Progenitor cell of endocrine pancreas (in vitro differentiated cells): ENCODE data around the gene CCDC120. TPM values are rescaled to one million over a fixed set of nuclear protein-coding genes. Genes with fewer than 3 reads are reported as not detected.

Experiments used
- DNase-seq: peaks from one replicate; pipeline ENCODE4 v3.0.0; 2021; ENCODE audit warnings: low spot score; ENCODE audit not compliant: unreplicated experiment
- H3K27ac Mint-ChIP-seq: 2 replicates; pipeline ENCODE4 v1.8.0; 2021; ENCODE audit warnings: mild to moderate bottlenecking, moderate library complexity, mixed read lengths
- H3K27me3 Mint-ChIP-seq: 2 replicates; pipeline ENCODE4 v1.8.0; 2021; ENCODE audit warnings: mixed read lengths
- H3K36me3 Mint-ChIP-seq: 2 replicates; pipeline ENCODE4 v1.8.0; 2022; ENCODE audit warnings: mixed read lengths; ENCODE audit not compliant: insufficient read depth
- H3K4me1 Mint-ChIP-seq: 2 replicates; pipeline ENCODE4 v1.8.0; 2021; ENCODE audit warnings: low read depth, mixed read lengths
- H3K4me3 Mint-ChIP-seq: 2 replicates; pipeline ENCODE4 v1.8.0; 2021; ENCODE audit warnings: low read depth, mild to moderate bottlenecking, moderate library complexity, mixed read lengths
- H3K9me3 Mint-ChIP-seq: 2 replicates; pipeline ENCODE4 v1.8.0; 2021; ENCODE audit warnings: low read depth, mixed read lengths
- CTCF ChIP-seq: fragments of 200-600 bp; sonication (generic); IDR thresholded peaks from one replicate; pipeline ENCODE4 v1.5.0; 2021; ENCODE audit warnings: antibody characterized with exemption, mild to moderate bottlenecking; ENCODE audit not compliant: unreplicated experiment
- total RNA-seq: library from RNA; stranded (reverse); gene quantifications from 2 replicates; pipeline ENCODE4 v1.2.1, GENCODE V29; 2021

Gene CCDC120
- total RNA-seq, 1 donor from 2014 or later: 27.1 TPM

GRCh38 chrX:49110417-49110816 is 51.6 kb downstream of the CCDC120 start:
- Mint-ChIP-seq H3K9me3 (peaks cover 6% of the 10 kb centered on the region), H3K4me1 (no peaks in the 10 kb centered on the region), H3K4me3 (no peak overlapping the region), H3K27ac (no peak overlapping the region), H3K36me3 (peaks cover 9% of the 10 kb centered on the region), H3K27me3 (no peaks in the 10 kb centered on the region)
- no peak for TF ChIP-seq CTCF
- no peak for DNase-seq

GRCh38 chrX:49111791-49112190 is 53.0 kb downstream of the CCDC120 start:
- peaks cover 21% of the 10 kb centered on the region for H3K36me3 Mint-ChIP-seq
- H3K9me3 Mint-ChIP-seq: peaks cover 14% of the 10 kb centered on the region

GRCh38 chrX:49116076-49116475 is 57.3 kb downstream of the CCDC120 start:
- Mint-ChIP-seq H3K27ac (no peak overlapping the region), H3K36me3 (peaks cover 22% of the 10 kb centered on the region)

More at GRCh38 chrX:49111791-49112190, 53.0 kb downstream of the CCDC120 start:
- H3K4me1 Mint-ChIP-seq: no peaks in the 10 kb centered on the region
- H3K27me3 Mint-ChIP-seq: no peaks in the 10 kb centered on the region
- DNase-seq: no peak
- H3K4me3 Mint-ChIP-seq: no peak overlapping the region
- TF ChIP-seq CTCF: no peak
- no peak overlapping the region for H3K27ac Mint-ChIP-seq

GRCh38 chrX:49116716-49117115 is 57.9 kb downstream of the CCDC120 start:
- no peaks in the 10 kb centered on the region for H3K27me3 Mint-ChIP-seq
- H3K36me3 Mint-ChIP-seq: peaks cover 25% of the 10 kb centered on the region
- no peak for DNase-seq
- no peaks in the 10 kb centered on the region for H3K4me1 Mint-ChIP-seq
- no peak for TF ChIP-seq CTCF
- H3K4me3 Mint-ChIP-seq: no peak overlapping the region
- no peak overlapping the region for H3K27ac Mint-ChIP-seq
- H3K9me3 Mint-ChIP-seq: peaks cover 15% of the 10 kb centered on the region

More at GRCh38 chrX:49116076-49116475, 57.3 kb downstream of the CCDC120 start:
- DNase-seq: no peak
- Mint-ChIP-seq H3K4me1 (no peaks in the 10 kb centered on the region), H3K4me3 (no peak overlapping the region), H3K27me3 (no peaks in the 10 kb centered on the region), H3K9me3 (peaks cover 12% of the 10 kb centered on the region)
- TF ChIP-seq CTCF: no peak

GRCh38 chrX:49117581-49117980 is 58.8 kb downstream of the CCDC120 start:
- H3K9me3 Mint-ChIP-seq: peaks cover 18% of the 10 kb centered on the region
- no peaks in the 10 kb centered on the region for H3K27me3 Mint-ChIP-seq
- no peak overlapping the region for H3K27ac Mint-ChIP-seq
- H3K36me3 Mint-ChIP-seq: peaks cover 24% of the 10 kb centered on the region
- no peak overlapping the region for H3K4me3 Mint-ChIP-seq
- no peaks in the 10 kb centered on the region for H3K4me1 Mint-ChIP-seq
- no peak for TF ChIP-seq CTCF
- no peak for DNase-seq

Other genes with a start within 250 kb of the CCDC120 start
- 0.31 TPM in 1 of 2 replicates, not detected in the other for gene ERAS, start 232.5 kb upstream of the CCDC120 start, total RNA-seq
- 55.4 and 58.3 TPM in 2 replicates for gene PCSK1N, start 223.4 kb upstream of the CCDC120 start, total RNA-seq
- 68.1 and 73.8 TPM in 2 replicates for gene TIMM17B, start 161.2 kb upstream of the CCDC120 start, total RNA-seq
- 71.5 and 75.4 TPM in 2 replicates for gene PQBP1, start 161.1 kb upstream of the CCDC120 start, total RNA-seq
- 33.9 and 34.9 TPM in 2 replicates for gene SLC35A2, start 147.4 kb upstream of the CCDC120 start, total RNA-seq
- gene PIM2, start 140.0 kb upstream of the CCDC120 start, total RNA-seq: 9.9 and 10.4 TPM in 2 replicates
- 52.5 and 53.3 TPM in 2 replicates for gene OTUD5, start 101.4 kb upstream of the CCDC120 start, total RNA-seq
- gene KCND1, start 87.2 kb upstream of the CCDC120 start, total RNA-seq: 8.0 and 8.2 TPM in 2 replicates
- 89.9 and 98.4 TPM in 2 replicates for gene GRIPAP1, start 56.7 kb upstream of the CCDC120 start, total RNA-seq
- 39.7 and 40.8 TPM in 2 replicates for gene TFE3, start 15.6 kb upstream of the CCDC120 start, total RNA-seq
- gene PRAF2, start 15.0 kb downstream of the CCDC120 start, total RNA-seq: 22.6 and 24.1 TPM in 2 replicates
- gene WDR45, start 20.9 kb downstream of the CCDC120 start, total RNA-seq: 44.9 and 55.0 TPM in 2 replicates
- gene GPKOW, start 64.7 kb downstream of the CCDC120 start, total RNA-seq: 15.6 and 16.5 TPM in 2 replicates
- 3.1 and 5.0 TPM in 2 replicates for gene MAGIX, start 103.8 kb downstream of the CCDC120 start, total RNA-seq
- gene PLP2, start 112.9 kb downstream of the CCDC120 start, total RNA-seq: 3.9 and 6.3 TPM in 2 replicates
- 6.2 and 8.8 TPM in 2 replicates for gene PRICKLE3, start 127.4 kb downstream of the CCDC120 start, total RNA-seq
- 10.1 and 11.4 TPM in 2 replicates for gene SYP, start 141.2 kb downstream of the CCDC120 start, total RNA-seq
- 0.19 and 0.64 TPM in 2 replicates for gene CACNA1F, start 174.3 kb downstream of the CCDC120 start, total RNA-seq
- gene CCDC22, start 176.5 kb downstream of the CCDC120 start, total RNA-seq: 16.0 and 17.7 TPM in 2 replicates
- 0.24 and 0.33 TPM in 2 replicates for gene FOXP3, start 205.7 kb downstream of the CCDC120 start, total RNA-seq
- gene PPP1R3F, start 210.8 kb downstream of the CCDC120 start, total RNA-seq: 9.4 and 10.2 TPM in 2 replicates
- gene GAGE10, start 244.6 kb downstream of the CCDC120 start, total RNA-seq: not detected in 2 replicates